Neural crest cell (in vitro differentiated cells): ENCODE measurements around the gene MAPK14. TPM values are rescaled to one million over a fixed set of nuclear protein-coding genes. Genes with fewer than 3 reads are reported as not detected.
A peak's percentile ranks its signal among the peaks of the same experiment; 100 is the strongest.
"Not testable (repeated sequence)": the region's sequence is repeated elsewhere in the genome, so short reads cannot be mapped to it uniquely, and the experiment has no call there.

Experiments used
- DNase-seq: peaks from one replicate; pipeline ENCODE4 v3.0.0; 2021; ENCODE audit warnings: low read depth, mixed read lengths, low spot score
- H3K27ac Mint-ChIP-seq: one replicate; pipeline ENCODE4 v1.8.0; 2021; ENCODE audit warnings: mild to moderate bottlenecking, mixed read lengths; ENCODE audit not compliant: unreplicated experiment
- H3K27me3 Mint-ChIP-seq: 2 replicates; pipeline ENCODE4 v1.8.0; 2021; ENCODE audit warnings: low read depth, mild to moderate bottlenecking, mixed read lengths
- H3K36me3 Mint-ChIP-seq: 2 replicates; pipeline ENCODE4 v1.8.0; 2021; ENCODE audit warnings: low read depth, mild to moderate bottlenecking, mixed read lengths
- H3K4me1 Mint-ChIP-seq: 2 replicates; pipeline ENCODE4 v1.8.0; 2021; ENCODE audit warnings: mixed read lengths
- H3K4me3 Mint-ChIP-seq: one replicate; pipeline ENCODE4 v1.8.0; 2021; ENCODE audit warnings: mild to moderate bottlenecking, mixed read lengths
- H3K9me3 Mint-ChIP-seq: 2 replicates; pipeline ENCODE4 v1.8.0; 2021; ENCODE audit warnings: mixed read lengths
- CTCF ChIP-seq: fragments of 200-600 bp; sonication (generic); conservative IDR thresholded peaks from 2 replicates; pipeline ENCODE4 v1.5.0; 2021; ENCODE audit warnings: antibody characterized with exemption, mild to moderate bottlenecking
- total RNA-seq: library from RNA; stranded (reverse); gene quantifications from 2 replicates; pipeline ENCODE4 v1.2.1, GENCODE V29; 2021

Gene MAPK14
- total RNA-seq, 1 donor from 2014 or later: 31.6 TPM

- H3K27me3 Mint-ChIP-seq: peaks cover under 1% of the 10 kb centered on the region
- TF ChIP-seq CTCF: no peak
- H3K4me1 Mint-ChIP-seq: peaks cover 8% of the 10 kb centered on the region
- H3K27ac Mint-ChIP-seq: no peak overlapping the region
- no peaks in the 10 kb centered on the region for H3K9me3 Mint-ChIP-seq
- H3K4me3 Mint-ChIP-seq: no peak overlapping the region
- no peaks in the 10 kb centered on the region for H3K36me3 Mint-ChIP-seq
- DNase-seq: no peak
Observed at GRCh38 chr6:36122495-36123269, 95.1 kb downstream of the MAPK14 start.

- DNase-seq: peak; percentile 84
- H3K9me3 Mint-ChIP-seq: no peaks in the 10 kb centered on the region
- peak overlapping the region; percentile 57 for H3K27ac Mint-ChIP-seq
- H3K4me3 Mint-ChIP-seq: no peak overlapping the region
- H3K27me3 Mint-ChIP-seq: peaks cover 2% of the 10 kb centered on the region
- peaks cover 8% of the 10 kb centered on the region for H3K4me1 Mint-ChIP-seq
- TF ChIP-seq CTCF: peak; percentile 63
- H3K36me3 Mint-ChIP-seq: no peaks in the 10 kb centered on the region
Observed at GRCh38 chr6:36123270-36124139, 95.9 kb downstream of the MAPK14 start.

- DNase-seq, H3K27me3 Mint-ChIP-seq, H3K27ac Mint-ChIP-seq, H3K4me3 Mint-ChIP-seq, H3K9me3 Mint-ChIP-seq, H3K4me1 Mint-ChIP-seq, H3K36me3 Mint-ChIP-seq: not testable (repeated sequence)
Observed at GRCh38 chr6:36124346-36124745, 96.7 kb downstream of the MAPK14 start.

- Mint-ChIP-seq H3K36me3 (no peaks in the 10 kb centered on the region), H3K27ac (no peak overlapping the region), H3K4me3 (no peak overlapping the region), H3K27me3 (peaks cover 10% of the 10 kb centered on the region), H3K9me3 (no peaks in the 10 kb centered on the region), H3K4me1 (peaks cover 11% of the 10 kb centered on the region)
- no peak for TF ChIP-seq CTCF
- no peak for DNase-seq
Observed at GRCh38 chr6:36124881-36125280, 97.3 kb downstream of the MAPK14 start.

GRCh38 chr6:36125575-36125974 lies 98.0 kb downstream of the MAPK14 start:
- no peaks in the 10 kb centered on the region for H3K9me3 Mint-ChIP-seq

More at GRCh38 chr6:36125575-36125974, 98.0 kb downstream of the MAPK14 start:
- Mint-ChIP-seq H3K27ac (no peak overlapping the region), H3K4me3 (no peak overlapping the region), H3K27me3 (peaks cover 12% of the 10 kb centered on the region), H3K4me1 (peaks cover 12% of the 10 kb centered on the region), H3K36me3 (no peaks in the 10 kb centered on the region)
- DNase-seq: no peak
- no peak for TF ChIP-seq CTCF
